T-helper 1 cell treated with Interleukin-12 subunit alpha and Interleukin-12 subunit beta and Interleukin-4 antibody, amounts not matched to agents 30 μg/mL and 1 μg/mL, for 36 hours (primary cell): ENCODE data around the gene PRAMEF10.
"Not testable (repeated sequence)": the region's sequence is repeated elsewhere in the genome, so short reads cannot be mapped to it uniquely, and the experiment has no call there.

Experiments
- H3K27ac Mint-ChIP-seq: one replicate; pipeline ENCODE4 v1.8.0; 2021; ENCODE audit warnings: mild to moderate bottlenecking, mixed read lengths
- H3K27me3 Mint-ChIP-seq: one replicate; pipeline ENCODE4 v1.8.0; 2021; ENCODE audit warnings: low read depth, mixed read lengths
- H3K36me3 Mint-ChIP-seq: one replicate; pipeline ENCODE4 v1.8.0; 2021; ENCODE audit warnings: low read depth, mixed read lengths
- H3K4me1 Mint-ChIP-seq: one replicate; pipeline ENCODE4 v1.8.0; 2021; ENCODE audit warnings: low read depth, mixed read lengths
- H3K4me3 Mint-ChIP-seq: one replicate; pipeline ENCODE4 v1.8.0; 2021; ENCODE audit warnings: mild to moderate bottlenecking, moderate library complexity, mixed read lengths
- H3K9me3 Mint-ChIP-seq: one replicate; pipeline ENCODE4 v1.8.0; 2021; ENCODE audit warnings: mixed read lengths

PRAMEF10 gene, protein sequence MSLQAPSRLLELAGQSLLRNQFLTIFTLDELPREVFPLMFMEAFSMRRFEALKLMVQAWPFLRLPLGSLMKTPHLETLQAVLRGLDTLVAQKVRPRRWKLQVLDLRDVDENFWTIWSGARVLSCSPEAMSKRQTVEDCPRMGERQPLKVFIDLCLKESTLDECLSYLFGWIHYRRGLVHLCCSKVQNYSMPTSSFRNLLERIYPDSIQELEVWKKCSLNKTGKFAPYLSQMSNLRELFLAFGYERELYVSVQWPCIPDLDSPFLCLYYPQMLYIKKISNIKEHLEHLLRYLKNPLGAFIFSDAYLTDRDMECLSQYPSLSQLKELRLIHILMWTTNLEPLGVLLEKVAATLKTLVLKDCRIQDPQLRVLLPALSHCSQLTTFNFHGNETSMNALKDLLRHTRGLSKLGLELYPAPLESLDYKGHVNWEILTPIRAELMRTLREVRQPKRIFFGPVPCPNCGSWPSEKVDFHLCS

DNA sequence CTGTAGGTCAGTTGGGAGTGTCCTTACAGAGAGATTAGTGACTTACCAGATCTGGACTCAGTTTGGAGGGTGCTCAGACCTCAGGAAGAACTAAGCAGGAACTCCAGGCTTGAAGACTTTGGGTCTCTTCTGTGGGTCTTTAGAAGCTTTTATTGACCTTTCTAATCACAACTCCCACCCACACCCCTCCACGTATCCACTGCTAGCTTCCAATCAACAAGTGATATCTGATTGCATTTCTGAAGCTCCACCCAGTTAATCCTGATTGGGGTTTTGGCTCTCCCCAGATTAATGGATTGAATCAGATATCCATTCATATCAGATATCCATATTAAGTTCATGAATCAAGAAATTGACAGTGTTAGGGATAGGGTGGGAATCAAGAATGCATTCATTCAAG lies at the start of gene PRAMEF10:
Gene PRAMEF10 (minus strand): TSS at position 101 of the 400 bp plus-strand sequence. CDS start 2,423 bp downstream, outside the sequence.
- not testable (repeated sequence) for H3K27me3 Mint-ChIP-seq, H3K36me3 Mint-ChIP-seq, H3K4me1 Mint-ChIP-seq, H3K9me3 Mint-ChIP-seq, H3K4me3 Mint-ChIP-seq, H3K27ac Mint-ChIP-seq

DNA sequence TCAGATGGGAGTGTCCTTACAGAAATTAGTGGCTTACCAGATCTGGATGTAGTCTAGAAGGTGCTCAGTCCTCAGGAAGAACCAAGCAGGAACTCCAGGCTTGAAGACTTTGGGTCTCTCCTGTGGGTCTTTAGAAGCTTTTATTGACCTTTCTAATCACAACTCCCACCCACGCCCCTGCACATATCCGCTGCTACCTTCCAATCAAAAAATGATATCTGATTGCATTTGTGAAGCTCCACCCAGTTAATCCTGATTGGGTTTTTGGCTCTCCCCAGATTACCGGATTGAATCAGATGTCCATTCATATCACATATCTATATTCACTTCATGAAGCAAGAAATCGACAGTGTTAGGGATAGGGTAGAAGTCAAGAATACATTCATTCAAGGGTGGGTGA lies 49.4 kb upstream of the PRAMEF10 start, which contains the start of gene PRAMEF6:
Gene PRAMEF6 (minus strand): TSS at position 101 of the 400 bp plus-strand sequence. CDS start 5,062 bp downstream, outside the sequence.
- not testable (repeated sequence) for H3K36me3 Mint-ChIP-seq, H3K27ac Mint-ChIP-seq, H3K4me3 Mint-ChIP-seq, H3K4me1 Mint-ChIP-seq, H3K27me3 Mint-ChIP-seq, H3K9me3 Mint-ChIP-seq

DNA sequence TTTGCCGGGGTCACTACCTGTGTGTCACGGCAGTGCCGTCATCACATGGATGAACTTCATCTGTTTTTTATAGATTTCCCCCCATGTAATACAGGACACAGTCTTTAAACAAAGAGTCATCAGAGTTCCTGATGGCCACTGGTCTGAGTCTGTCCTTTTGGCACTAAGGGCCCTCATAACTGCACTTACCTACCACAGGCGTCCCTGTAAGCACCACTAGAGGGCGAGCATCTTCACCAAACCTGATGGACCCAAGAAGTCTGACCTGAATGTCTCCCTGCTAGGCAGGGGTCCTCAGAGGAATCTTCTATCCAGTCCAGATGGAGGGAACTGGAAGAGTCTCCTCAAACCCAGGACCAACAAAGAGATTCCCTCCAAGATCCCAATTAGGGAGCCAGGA lies 26.3 kb upstream of the PRAMEF10 start:
- H3K4me1 Mint-ChIP-seq = not testable (repeated sequence)

DNA sequence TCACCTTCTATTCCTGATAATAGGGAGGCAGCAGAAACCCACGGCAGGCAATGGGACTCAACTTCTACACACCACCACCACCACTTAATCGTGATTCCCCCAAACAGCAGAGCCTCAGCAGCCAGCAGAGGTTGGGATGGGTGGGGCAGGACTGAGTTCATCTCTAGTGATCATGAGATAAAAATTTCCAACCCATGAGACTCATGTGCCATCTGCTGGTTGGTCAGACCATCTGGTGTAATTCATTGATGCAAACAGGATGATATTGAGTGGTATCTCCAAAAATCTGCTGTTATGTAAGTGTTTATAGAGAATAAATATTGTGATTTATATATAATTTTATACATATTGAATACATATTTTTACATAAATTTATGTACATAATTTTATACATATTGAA lies 23.7 kb upstream of the PRAMEF10 start:
- not testable (repeated sequence) for H3K36me3 Mint-ChIP-seq, H3K4me3 Mint-ChIP-seq, H3K27ac Mint-ChIP-seq, H3K27me3 Mint-ChIP-seq, H3K9me3 Mint-ChIP-seq, H3K4me1 Mint-ChIP-seq

More for the DNA sequence above, 26.3 kb upstream of the PRAMEF10 start:
- not testable (repeated sequence) for H3K36me3 Mint-ChIP-seq, H3K9me3 Mint-ChIP-seq, H3K4me3 Mint-ChIP-seq, H3K27ac Mint-ChIP-seq, H3K27me3 Mint-ChIP-seq

DNA sequence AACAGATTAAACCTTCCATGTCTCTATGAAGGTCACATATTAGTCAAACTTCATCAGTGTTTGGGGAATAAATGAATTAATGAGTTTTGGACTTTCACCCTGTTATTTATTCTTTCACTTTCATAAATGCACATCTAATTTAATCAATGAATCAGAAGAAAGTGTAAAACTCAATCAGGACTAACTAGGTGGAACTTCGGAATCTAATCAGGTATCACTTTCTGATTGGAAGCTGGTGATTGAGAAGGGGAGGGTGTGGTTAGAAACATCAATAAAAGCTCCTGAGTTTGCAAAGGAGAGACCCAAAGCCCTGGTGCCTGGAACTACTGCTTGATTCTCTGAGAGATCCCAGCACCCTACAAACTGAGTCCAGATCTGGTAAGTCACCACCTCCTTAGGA lies 18.2 kb upstream of the PRAMEF10 start, which contains the start of gene PRAMEF7:
Gene PRAMEF7 (plus strand): TSS at position 301 of the 400 bp plus-strand sequence. CDS start 1,083 bp downstream, outside the sequence.
- not testable (repeated sequence) for H3K27ac Mint-ChIP-seq, H3K36me3 Mint-ChIP-seq, H3K27me3 Mint-ChIP-seq, H3K4me1 Mint-ChIP-seq, H3K9me3 Mint-ChIP-seq, H3K4me3 Mint-ChIP-seq

DNA sequence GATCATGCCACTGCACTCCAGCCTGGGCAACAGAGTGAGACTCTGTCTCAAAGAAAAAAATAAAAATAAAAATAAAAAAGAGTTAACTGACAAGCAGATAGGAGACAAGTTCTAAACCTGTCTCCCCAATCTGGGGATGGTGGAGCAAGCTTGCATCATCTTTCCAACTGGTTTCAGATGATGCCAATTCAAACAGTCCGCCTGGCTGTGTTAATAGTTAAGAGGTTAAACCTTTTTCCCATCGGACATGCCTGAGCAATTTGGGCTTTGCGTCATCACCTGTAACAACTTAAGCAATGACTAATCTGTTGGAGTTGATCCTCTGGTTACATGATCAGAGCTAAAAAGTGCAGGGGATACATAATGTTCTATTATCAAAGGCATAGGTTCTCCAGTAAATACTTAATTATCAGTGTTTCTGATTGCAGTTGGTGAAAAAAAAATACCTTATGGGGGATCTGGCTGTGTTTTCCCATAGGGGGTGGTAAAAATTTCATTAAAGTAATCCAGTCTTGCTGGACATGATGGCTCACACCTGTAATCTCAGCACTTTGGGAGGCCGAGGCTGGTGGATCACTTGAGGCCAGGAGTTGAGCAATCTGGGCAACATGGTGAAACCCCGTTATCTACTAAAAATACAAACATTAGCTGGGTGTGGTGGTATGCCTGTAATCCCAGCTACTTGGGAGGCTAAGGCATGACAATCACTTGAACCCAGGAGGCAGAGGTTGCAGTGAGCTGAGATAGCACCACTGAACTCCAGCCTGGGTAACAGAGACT lies 5.9 kb upstream of the PRAMEF10 start:
- not testable (repeated sequence) for H3K9me3 Mint-ChIP-seq, H3K4me3 Mint-ChIP-seq, H3K36me3 Mint-ChIP-seq, H3K27me3 Mint-ChIP-seq, H3K27ac Mint-ChIP-seq, H3K4me1 Mint-ChIP-seq

DNA sequence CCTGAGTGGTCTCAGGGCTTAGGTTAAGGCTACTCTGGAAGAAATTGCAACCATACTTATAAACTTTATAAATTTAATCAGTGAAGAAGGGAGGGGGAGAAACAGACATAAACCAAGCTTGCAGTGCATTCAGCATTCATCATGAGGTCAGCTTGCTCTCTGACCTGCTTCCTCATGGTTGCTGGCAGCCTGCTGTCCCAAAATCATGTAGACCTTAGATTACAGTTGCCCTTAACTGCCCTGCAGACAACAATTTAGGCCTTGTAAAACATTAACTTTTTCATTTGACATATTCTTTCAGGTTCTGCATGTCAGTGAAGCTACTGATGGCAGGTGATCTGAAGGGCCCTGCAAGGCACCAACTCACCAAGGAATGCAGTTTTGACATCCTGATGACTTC lies 1.1 kb upstream of the PRAMEF10 start:
- H3K27me3 Mint-ChIP-seq, H3K4me3 Mint-ChIP-seq, H3K27ac Mint-ChIP-seq, H3K9me3 Mint-ChIP-seq, H3K36me3 Mint-ChIP-seq, H3K4me1 Mint-ChIP-seq: not testable (repeated sequence)

DNA sequence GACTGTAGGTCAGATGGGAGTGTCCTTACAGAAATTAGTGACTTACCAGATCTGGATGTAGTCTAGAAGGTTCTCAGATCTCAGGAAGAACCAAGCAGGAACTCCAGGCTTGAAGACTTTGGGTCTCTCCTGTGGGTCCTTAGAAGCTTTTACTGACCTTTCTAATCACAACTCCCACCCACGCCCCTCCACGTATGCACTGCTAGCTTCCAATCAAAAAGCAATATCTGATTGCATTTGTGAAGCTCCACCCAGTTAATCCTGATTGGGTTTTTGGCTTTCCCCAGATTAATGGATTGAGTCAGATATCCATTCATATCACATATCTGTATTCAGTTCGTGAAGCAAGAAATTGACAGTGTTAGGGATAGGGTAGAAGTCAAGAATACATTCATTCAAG lies 12.0 kb downstream of the PRAMEF10 start, which contains the start of gene PRAMEF4:
Gene PRAMEF4 (minus strand): TSS at position 101 of the 400 bp plus-strand sequence. CDS start 2,807 bp downstream, outside the sequence.
- not testable (repeated sequence) for H3K4me1 Mint-ChIP-seq, H3K27me3 Mint-ChIP-seq, H3K36me3 Mint-ChIP-seq, H3K9me3 Mint-ChIP-seq, H3K4me3 Mint-ChIP-seq, H3K27ac Mint-ChIP-seq

DNA sequence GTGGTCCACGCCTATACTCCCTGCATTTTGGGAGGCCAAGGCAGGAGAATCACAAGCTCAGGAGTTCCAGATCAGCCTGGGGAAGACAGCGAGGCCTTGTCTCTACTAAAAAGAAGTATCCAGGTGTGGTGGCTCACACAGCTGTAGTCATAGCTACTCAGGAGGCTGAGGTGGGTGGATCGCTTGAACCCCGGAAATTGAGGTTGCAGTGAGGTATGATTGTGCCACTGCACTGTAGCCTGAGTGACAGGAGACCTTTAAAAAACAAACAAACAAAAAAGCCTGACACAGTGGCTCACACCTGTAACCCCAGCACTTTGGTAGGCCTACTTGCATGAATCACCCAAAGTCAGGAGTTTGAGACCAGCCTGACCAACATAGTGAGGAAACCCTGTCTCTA lies 19.6 kb downstream of the PRAMEF10 start:
- not testable (repeated sequence) for H3K36me3 Mint-ChIP-seq

DNA sequence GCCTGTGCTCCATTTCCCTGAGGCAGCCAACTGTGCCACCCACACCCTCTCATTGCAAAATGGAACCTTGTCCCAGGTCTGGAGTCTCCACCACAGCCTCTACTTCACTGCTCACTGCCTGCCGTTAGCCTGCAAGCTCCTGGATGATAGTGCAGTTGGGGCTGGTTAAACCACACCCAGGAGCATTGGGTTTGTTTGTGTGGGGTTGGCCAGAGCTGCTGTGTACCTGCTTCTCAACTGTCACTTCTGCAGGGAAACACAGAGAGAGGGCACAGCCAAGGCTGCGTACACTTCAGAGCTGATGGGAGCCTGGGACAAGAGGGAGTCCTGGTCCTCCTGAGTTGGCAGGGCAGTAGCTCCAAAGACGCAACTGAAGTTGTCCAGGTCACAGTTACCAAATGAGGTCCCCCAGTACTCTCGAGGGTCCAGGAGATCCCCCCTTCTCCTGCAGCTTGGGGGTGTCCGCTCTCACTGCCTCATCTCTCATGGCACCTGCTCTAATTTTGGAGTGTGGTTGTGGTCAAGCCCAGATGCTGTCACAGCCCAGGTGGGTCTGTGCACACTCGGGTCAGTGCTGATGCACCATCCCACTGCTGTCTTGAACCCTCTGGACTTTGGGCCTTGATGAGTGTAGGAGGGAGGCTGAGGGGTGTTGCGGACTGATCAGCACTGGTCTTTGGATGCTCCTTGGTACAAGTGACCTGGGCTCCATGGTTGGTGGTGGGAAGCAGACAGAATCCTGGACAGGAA lies 34.8 kb downstream of the PRAMEF10 start:
- H3K4me1 Mint-ChIP-seq, H3K27me3 Mint-ChIP-seq, H3K36me3 Mint-ChIP-seq, H3K27ac Mint-ChIP-seq, H3K9me3 Mint-ChIP-seq, H3K4me3 Mint-ChIP-seq: not testable (repeated sequence)

More for the DNA sequence above, 19.6 kb downstream of the PRAMEF10 start:
- H3K9me3 Mint-ChIP-seq, H3K27me3 Mint-ChIP-seq, H3K4me1 Mint-ChIP-seq, H3K4me3 Mint-ChIP-seq, H3K27ac Mint-ChIP-seq: not testable (repeated sequence)

DNA sequence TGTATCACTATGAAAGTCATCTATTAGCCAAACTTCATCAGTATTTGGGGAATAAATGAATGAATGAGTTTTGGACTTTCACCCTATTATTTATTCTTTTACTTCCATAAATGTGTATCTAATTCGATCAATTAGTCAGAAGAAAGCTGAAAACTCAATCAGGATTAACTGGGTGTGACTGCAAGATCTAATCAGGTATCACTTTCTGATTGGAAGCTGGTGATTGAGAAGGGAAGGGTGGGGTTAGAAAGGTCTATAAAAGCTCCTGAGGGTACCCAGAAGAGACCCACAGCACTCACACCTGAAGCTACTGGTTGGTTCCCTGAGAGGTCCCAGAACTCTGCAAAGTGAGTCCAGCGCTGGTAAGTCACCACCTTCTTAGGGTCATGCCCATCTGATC lies 41.3 kb downstream of the PRAMEF10 start, which contains the start of gene PRAMEF2:
Gene PRAMEF2 (plus strand): TSS at position 301 of the 400 bp plus-strand sequence. CDS start 1,924 bp downstream, outside the sequence.
- not testable (repeated sequence) for H3K36me3 Mint-ChIP-seq, H3K4me1 Mint-ChIP-seq, H3K4me3 Mint-ChIP-seq, H3K27me3 Mint-ChIP-seq, H3K27ac Mint-ChIP-seq, H3K9me3 Mint-ChIP-seq

DNA sequence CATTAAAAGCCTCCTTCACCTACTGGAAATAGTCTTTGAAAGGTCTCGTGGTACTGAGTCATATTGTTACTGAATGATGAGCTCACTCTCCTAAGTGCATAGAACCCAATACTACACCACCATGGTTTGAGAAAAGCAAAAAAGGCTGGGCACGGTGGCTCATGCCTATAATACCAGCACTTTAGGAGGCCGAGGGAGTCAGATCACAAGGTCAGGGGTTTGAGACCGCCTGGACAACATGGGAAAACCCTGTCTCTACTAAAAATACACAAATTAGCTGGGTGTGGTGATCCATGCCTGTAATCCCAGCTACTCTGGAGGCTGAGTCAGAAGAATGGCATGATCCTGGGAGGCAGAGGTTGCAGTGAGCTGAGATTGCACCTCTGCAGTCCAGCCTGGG lies 46.3 kb downstream of the PRAMEF10 start:
- Mint-ChIP-seq H3K36me3 (no peaks in the 10 kb centered on the region), H3K27me3 (no peaks in the 10 kb centered on the region), H3K27ac (no peak overlapping the region), H3K4me3 (no peak overlapping the region), H3K4me1 (no peaks in the 10 kb centered on the region), H3K9me3 (no peaks in the 10 kb centered on the region)

DNA sequence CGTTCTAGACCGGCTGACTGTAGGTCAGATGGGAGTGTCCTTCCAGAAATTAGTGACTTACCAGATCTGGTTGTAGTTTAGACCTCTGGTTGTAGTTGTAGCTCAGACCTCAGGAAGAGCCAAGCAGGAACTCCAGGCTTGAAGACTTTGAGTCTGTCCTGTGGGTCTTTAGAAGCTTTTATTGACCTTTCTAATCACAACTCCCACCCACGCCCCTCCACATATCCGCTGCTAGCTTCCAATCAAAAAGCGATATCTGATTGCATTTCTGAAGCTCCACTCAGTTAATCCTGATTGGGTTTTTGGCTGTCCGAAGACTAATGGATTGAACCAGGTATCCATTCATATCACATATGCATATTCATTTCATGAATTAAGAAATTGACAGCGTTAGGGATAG lies 49.5 kb downstream of the PRAMEF10 start, which contains the start of gene HNRNPCL1:
Gene HNRNPCL1 (minus strand): TSS at position 101 of the 400 bp plus-strand sequence. CDS start 431 bp downstream, outside the sequence.
- H3K27me3 Mint-ChIP-seq, H3K36me3 Mint-ChIP-seq, H3K9me3 Mint-ChIP-seq, H3K27ac Mint-ChIP-seq, H3K4me1 Mint-ChIP-seq, H3K4me3 Mint-ChIP-seq: not testable (repeated sequence)
